Activated T-cell treated with anti-CD3 and anti-CD28 coated beads, Interleukin-2, amount 50 U/mL, for 4 hours (primary cell): Measurements from ENCODE around the gene RNF31. TPM values are rescaled to one million over a fixed set of nuclear protein-coding genes. Genes with fewer than 3 reads are reported as not detected.
"Not testable (repeated sequence)": the region's sequence is repeated elsewhere in the genome, so short reads cannot be mapped to it uniquely, and the experiment has no call there.

Experiments
- ATAC-seq, 2 donors: fragments of 200-7000 bp; cut with Tn5 transposase; one replicate each; pipeline ENCODE4 v1.10.0; 2021
- DNase-seq: peaks from one replicate; pipeline ENCODE4 v3.0.0-alpha.2; 2020
- H3K27me3 Mint-ChIP-seq: one replicate; pipeline ENCODE4 v1.8.0; 2021; ENCODE audit warnings: low read depth, mixed read lengths
- H3K36me3 Mint-ChIP-seq: one replicate; pipeline ENCODE4 v1.8.0; 2022; ENCODE audit warnings: mixed read lengths; ENCODE audit not compliant: insufficient read depth
- H3K4me1 Mint-ChIP-seq: one replicate; pipeline ENCODE4 v1.8.0; 2021; ENCODE audit warnings: low read depth, mixed read lengths
- H3K4me3 Mint-ChIP-seq: one replicate; pipeline ENCODE4 v1.8.0; 2021; ENCODE audit warnings: mild to moderate bottlenecking, moderate library complexity, mixed read lengths
- H3K9me3 Mint-ChIP-seq: one replicate; pipeline ENCODE4 v1.8.0; 2021; ENCODE audit warnings: mixed read lengths
- total RNA-seq, 3 donors: library from RNA; stranded (reverse); gene quantifications; one replicate each; pipeline ENCODE4 v1.2.1, GENCODE V29; 2021

The RNF31 gene
- 100 to 1,000 TPM in 2 of 3 donors, 10 to 100 TPM in 1; 99.4 to 108 (median 106) TPM for total RNA-seq

DNA sequence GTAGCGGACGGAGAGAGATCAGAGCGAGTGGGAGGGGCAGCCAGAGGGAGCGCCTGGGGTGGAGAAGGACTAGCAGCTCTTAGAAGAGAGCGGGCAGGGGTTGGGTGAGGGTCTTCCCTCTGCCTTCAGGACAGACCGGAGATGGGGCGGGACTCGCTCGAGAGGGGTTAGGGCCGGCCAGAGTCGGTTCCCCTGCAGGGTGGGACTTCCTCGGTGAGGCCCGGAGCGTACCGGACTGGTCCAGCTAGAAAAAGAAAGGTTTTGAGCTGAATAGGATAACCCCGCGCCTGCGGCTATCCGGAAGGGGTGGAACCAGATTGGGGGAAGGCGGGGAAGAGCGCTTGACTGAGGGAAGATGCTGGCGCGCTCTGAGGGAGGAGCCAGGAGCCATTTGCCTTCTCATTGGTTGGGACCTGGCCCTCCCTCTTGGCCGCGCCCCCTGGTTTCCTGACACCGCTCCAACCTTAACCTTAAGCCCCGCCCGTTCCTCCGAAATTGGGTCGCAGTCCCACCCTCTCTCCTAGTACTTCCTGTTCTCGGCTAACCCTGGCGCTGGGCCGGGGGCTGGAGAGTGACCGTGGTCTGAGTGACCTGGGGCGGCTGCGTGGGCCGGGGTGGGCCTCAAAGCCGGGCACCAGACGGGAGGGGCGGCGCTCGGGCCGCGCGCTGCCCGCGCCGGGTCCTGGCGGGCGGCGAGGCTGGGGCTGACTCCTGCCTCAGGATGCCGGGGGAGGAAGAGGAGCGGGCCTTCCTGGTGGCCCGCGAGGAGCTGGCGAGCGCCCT lies at the start of gene RNF31:
TSS of gene RNF31 (plus strand) at position 521 of the 783 bp plus-strand sequence. CDS start at position 722, 201 bp downstream.
- Mint-ChIP-seq H3K27me3 (no peaks in the 10 kb centered on the region), H3K4me3 (peak within 1 kb of the TSS; percentile 98), H3K4me1 (peaks cover 56% of the 10 kb centered on the region), H3K36me3 (peaks cover 45% of the 10 kb centered on the region), H3K9me3 (no peaks in the 10 kb centered on the region)
- DNase-seq = peak; percentile 96
- ATAC-seq = peak; percentile 89 to 90

DNA sequence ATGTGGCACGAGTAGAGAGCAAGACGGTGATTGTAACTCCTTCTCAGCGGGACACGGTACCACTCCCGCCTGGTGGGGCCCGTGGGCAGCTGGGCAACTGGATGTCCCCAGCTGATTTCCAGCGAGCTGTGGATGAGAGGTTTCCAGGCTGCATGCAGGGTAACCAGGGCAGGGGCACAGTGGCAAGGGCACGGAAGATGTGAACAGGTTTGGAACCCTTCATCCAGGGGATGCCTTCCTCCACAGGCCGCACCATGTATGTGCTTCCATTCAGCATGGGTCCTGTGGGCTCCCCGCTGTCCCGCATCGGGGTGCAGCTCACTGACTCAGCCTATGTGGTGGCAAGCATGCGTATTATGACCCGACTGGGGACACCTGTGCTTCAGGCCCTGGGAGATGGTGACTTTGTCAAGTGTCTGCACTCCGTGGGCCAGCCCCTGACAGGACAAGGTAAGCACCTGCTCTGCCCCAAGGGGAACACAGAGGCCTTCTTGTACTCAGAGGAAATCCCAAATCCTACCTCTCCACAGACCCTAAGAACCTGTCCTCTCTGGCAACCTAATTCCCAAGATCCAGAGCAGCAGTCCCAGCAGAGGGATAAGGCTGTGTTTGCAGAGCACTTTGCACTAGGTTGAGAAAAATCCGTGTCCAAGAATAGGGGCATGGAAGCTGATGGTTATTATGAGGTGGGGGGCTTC lies 48.9 kb upstream of the RNF31 start:
- Mint-ChIP-seq H3K9me3 (no peaks in the 10 kb centered on the region), H3K4me1 (peaks cover 19% of the 10 kb centered on the region), H3K27me3 (no peaks in the 10 kb centered on the region), H3K36me3 (peaks cover 32% of the 10 kb centered on the region), H3K4me3 (no peak overlapping the region)
- DNase-seq (no peak), ATAC-seq (no peak)

DNA sequence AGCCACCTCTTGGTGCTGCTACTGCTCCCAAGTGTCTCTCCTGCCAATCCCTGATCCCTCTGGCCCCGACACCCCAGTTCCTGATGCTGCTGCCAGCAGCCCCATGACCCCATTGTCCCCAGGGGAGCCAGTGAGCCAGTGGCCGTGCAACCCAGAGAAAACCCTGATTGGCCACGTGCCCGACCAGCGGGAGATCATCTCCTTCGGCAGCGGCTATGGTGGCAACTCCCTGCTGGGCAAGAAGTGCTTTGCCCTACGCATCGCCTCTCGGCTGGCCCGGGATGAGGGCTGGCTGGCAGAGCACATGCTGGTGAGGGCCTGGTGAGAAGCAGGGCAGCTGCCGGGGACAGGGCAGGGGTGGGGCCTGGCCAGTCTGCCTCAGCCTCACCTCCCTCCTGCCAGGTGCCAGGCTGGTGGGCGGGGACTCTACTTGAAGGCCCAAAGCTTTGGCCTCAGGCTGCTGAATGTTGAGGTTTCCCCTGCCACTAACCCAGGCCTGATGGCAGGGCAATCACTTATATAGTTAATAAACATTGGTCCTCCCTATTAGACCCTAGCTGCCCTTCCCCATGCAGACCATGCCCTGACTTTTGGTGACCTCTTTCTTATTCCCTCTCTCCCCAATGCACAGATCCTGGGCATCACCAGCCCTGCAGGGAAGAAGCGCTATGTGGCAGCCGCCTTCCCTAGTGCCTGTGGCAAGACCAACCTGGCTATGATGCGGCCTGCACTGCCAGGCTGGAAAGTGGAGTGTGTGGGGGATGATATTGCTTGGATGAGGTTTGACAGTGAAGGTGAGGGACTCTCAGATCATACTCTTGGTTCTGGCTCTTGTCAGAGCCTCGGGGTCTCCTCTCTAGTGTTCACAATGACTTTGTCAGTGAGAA lies 48.1 kb upstream of the RNF31 start:
- Mint-ChIP-seq H3K27me3 (no peaks in the 10 kb centered on the region), H3K4me3 (no peak overlapping the region)
- no peak for ATAC-seq

DNA sequence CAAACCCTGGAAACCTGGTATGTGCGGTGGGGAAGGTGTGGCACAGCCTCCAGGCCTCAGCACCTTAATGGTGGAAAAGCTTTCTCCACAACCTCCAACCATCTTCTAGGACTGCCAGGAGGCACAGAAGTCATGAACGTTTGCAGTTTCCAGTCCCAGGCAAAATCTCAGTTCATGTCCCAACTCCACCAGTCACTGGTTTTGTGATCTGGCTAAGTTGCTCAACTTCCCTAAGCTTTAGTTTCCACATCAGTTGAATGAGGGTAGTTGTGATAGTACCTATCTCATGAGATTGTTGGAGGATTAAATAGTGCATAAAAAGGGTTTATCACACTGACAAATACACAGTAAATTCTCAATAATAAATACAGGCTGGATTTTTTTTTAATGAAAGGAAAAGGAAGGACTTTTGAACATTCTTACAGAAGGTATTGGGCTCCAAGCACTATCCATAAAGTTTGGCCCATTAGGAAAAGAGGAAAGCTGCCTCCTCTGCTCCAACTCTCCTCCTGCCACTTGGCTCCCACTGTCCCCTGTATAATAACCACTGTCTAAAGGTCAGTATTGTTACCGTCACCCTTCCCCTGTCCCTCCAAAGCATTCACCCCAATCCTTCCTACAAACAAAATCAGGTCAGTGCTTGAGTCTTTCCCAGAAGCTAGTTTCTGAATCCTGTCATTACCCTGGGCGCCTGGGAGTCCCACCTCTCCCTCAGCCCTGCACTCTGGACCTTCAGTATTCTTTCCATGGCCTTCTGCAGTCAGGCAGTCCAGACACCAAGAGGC lies 46.9 kb upstream of the RNF31 start:
- DNase-seq (no peak), ATAC-seq (no peak)
- Mint-ChIP-seq H3K36me3 (peaks cover 44% of the 10 kb centered on the region), H3K4me1 (peaks cover 12% of the 10 kb centered on the region), H3K27me3 (no peaks in the 10 kb centered on the region), H3K9me3 (no peaks in the 10 kb centered on the region), H3K4me3 (no peak overlapping the region)

More for the DNA sequence above, 48.1 kb upstream of the RNF31 start:
- DNase-seq = no peak
- Mint-ChIP-seq H3K36me3 (peaks cover 39% of the 10 kb centered on the region), H3K4me1 (peaks cover 15% of the 10 kb centered on the region), H3K9me3 (no peaks in the 10 kb centered on the region)

DNA sequence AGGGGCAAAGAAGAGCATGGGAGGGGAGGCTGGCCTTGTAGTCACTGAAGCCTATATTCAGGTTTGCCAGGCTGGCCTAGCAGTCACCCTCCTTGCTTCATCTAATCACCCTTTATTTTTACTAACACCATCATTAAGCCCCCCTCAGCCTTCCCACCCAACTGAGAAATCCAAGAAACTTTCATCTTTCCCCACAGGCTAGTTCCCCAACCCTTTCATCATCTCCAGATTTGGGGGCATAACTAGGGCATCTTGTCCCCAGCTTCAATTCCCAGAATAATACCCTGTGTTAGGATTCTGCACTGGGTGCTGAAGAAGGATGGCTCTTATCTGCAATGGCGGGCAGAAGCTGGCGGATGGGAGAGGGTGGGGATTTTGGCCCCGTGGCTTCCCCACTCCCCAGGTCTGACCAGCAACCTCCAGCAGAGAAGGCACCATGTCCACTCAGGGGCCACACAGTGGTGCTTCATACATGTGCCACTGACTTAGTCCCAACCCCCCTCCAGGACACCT lies 46.3 kb upstream of the RNF31 start:
- DNase-seq (no peak), ATAC-seq (no peak)
- Mint-ChIP-seq H3K4me3 (no peak overlapping the region), H3K9me3 (no peaks in the 10 kb centered on the region), H3K27me3 (no peaks in the 10 kb centered on the region), H3K4me1 (peaks cover 7% of the 10 kb centered on the region), H3K36me3 (peaks cover 41% of the 10 kb centered on the region)

DNA sequence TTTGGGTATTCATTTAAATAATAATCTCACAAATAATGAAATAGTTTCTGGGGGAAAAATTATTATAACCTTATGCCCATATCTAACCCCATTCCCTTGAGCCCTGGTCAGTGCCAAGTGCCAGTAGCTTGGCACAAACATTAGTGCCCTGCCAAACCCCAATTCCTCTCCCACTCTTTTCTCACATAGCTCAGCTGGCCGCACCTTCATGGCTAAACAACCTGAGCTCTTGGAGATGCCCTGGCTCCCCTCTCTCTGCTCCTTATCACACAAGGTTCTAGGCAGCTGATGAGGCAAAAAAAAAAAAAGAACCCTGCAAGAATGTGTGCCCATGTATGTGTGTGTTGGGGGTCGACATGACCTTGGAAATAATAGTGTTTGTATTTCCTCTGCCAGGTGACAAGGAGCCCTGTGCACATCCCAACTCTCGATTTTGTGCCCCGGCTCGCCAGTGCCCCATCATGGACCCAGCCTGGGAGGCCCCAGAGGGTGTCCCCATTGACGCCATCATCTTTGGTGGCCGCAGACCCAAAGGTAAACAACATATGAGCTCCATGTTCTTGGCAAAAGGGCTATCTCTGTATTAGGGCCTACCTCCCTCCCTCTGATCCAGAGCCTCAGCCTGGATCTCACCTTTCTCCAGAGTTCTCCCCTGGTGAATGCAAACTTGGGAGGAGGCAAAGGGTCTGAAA lies 44.8 kb upstream of the RNF31 start:
- no peak overlapping the region for H3K4me3 Mint-ChIP-seq
- H3K4me1 Mint-ChIP-seq = peaks cover under 1% of the 10 kb centered on the region
- H3K36me3 Mint-ChIP-seq = peaks cover 34% of the 10 kb centered on the region
- ATAC-seq = no peak
- no peaks in the 10 kb centered on the region for H3K9me3 Mint-ChIP-seq
- H3K27me3 Mint-ChIP-seq = no peaks in the 10 kb centered on the region
- DNase-seq = no peak

DNA sequence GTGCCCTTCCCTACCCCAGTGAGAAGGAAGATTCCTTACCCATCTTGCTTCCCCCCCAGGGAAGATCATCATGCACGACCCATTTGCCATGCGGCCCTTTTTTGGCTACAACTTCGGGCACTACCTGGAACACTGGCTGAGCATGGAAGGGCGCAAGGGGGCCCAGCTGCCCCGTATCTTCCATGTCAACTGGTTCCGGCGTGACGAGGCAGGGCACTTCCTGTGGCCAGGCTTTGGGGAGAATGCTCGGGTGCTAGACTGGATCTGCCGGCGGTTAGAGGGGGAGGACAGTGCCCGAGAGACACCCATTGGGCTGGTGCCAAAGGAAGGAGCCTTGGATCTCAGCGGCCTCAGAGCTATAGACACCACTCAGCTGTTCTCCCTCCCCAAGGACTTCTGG lies 43.8 kb upstream of the RNF31 start:
- ATAC-seq = no peak
- no peaks in the 10 kb centered on the region for H3K27me3 Mint-ChIP-seq
- no peaks in the 10 kb centered on the region for H3K9me3 Mint-ChIP-seq
- DNase-seq = no peak
- no peak overlapping the region for H3K4me3 Mint-ChIP-seq
- peaks cover 4% of the 10 kb centered on the region for H3K4me1 Mint-ChIP-seq
- H3K36me3 Mint-ChIP-seq = peaks cover 34% of the 10 kb centered on the region

DNA sequence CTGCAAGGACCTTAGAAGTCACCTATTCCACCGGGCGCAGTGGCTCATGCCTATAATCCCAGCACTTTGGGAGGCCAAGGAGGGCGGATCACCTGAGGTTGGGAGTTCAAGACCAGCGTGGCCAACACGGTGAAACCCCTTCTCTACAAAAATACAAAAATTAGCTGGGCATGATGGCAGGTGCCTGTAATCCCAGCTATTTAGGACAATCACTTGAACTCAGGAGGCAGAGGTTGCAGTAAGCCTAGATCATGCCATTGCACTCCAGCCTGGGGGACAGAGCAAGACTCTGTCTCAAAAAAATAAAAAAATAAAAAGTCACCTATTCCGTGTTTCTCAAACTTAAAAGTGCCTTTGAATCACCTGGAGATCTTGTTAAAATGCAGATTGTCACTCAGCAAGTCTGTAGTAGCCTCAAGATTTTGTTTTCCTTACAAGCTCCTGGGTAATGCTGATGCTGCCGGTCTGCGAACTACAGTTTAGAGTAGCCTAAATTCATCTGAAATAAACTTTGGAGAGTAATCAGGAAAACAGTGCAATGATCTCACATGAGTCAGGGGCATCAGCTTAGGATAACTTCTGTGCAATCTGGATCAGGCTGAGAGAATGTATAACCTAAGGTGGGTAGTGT lies 41.6 kb upstream of the RNF31 start:
- not testable (repeated sequence) for H3K9me3 Mint-ChIP-seq, ATAC-seq, H3K4me3 Mint-ChIP-seq, DNase-seq, H3K27me3 Mint-ChIP-seq
- peaks cover 28% of the 10 kb centered on the region for H3K36me3 Mint-ChIP-seq
- peaks cover 17% of the 10 kb centered on the region for H3K4me1 Mint-ChIP-seq

DNA sequence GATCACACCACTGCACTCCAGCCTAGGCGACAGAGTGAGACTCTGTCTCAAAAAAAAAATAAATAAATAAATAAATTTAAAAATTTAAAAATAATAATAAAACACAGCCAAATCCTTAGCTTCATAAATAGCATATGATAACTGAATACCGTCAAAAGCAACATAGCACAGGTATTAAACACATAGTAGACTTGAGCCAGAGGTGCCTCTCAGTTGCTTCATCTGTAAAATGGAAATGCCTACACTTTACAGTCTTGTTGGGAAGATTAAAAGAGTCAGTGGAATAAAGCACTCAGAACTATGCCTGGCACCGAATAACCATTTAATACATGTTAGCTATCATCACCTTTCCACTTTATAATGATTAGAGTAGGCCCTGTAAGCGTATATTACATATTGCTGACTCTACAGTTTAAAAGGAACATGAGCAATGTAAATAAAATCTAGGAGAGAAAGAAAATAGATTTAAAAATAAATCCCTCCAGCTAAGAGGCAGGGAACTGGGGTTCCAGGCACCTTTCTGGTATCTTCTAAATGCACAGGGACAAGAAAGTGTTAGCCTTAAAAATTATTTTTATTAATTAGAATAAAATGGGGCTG lies 40.5 kb upstream of the RNF31 start:
- Mint-ChIP-seq H3K36me3 (peaks cover 25% of the 10 kb centered on the region), H3K9me3 (no peaks in the 10 kb centered on the region), H3K27me3 (no peaks in the 10 kb centered on the region), H3K4me3 (no peak overlapping the region), H3K4me1 (peaks cover 17% of the 10 kb centered on the region)
- DNase-seq (no peak), ATAC-seq (no peak)

DNA sequence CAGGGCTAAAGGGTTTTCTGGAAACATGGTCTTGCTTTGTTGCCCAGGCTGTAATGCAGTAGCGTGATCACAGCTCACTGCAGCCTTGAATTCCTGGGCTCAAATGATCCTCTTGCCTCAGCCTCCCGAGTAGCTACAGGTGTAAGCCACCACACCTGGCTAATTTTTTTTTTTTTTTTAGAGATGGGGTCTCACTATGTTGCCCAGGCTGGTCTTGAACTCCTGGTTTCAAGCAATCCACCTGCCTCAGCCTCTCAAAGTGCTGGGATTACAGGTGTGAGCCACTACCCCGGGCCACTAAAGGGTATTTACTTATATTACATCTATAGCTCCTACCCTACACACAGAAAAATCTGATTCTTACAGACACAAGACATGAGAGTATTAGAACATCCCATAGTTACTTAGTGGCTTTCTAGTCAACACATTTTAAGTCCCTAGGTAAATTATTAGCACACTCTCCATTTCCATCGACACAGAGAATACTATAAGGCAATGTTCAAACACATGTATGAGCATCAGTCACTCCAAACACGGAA lies 38.9 kb upstream of the RNF31 start:
- ATAC-seq = no peak
- peaks cover 17% of the 10 kb centered on the region for H3K4me1 Mint-ChIP-seq
- peaks cover 12% of the 10 kb centered on the region for H3K36me3 Mint-ChIP-seq
- no peak for DNase-seq
- no peaks in the 10 kb centered on the region for H3K27me3 Mint-ChIP-seq
- peak overlapping the region; percentile 52 for H3K4me3 Mint-ChIP-seq
- H3K9me3 Mint-ChIP-seq = no peaks in the 10 kb centered on the region

DNA sequence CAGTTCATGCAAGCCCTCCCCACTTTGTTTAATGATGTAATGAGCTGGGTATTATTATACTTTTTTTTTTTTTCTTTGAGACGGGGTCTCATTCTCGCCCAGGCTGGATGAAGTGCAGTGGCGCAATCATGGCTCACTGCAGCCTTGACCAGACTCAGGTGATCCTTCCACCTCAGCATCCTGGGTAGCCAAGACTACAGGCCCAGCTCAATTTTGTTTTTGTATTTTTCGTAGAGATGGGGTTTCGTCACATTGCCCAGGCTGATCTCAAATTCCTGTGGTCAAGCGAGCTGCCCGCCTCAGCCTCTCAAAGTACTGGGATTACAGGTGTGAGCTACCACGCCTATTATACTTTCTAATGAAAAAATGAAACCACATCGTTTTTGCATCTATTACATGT lies 37.2 kb upstream of the RNF31 start:
- Mint-ChIP-seq H3K4me1 (peaks cover 18% of the 10 kb centered on the region), H3K36me3 (no peaks in the 10 kb centered on the region), H3K9me3 (no peaks in the 10 kb centered on the region), H3K27me3 (no peaks in the 10 kb centered on the region), H3K4me3 (no peak overlapping the region)
- DNase-seq = no peak
- ATAC-seq = no peak

DNA sequence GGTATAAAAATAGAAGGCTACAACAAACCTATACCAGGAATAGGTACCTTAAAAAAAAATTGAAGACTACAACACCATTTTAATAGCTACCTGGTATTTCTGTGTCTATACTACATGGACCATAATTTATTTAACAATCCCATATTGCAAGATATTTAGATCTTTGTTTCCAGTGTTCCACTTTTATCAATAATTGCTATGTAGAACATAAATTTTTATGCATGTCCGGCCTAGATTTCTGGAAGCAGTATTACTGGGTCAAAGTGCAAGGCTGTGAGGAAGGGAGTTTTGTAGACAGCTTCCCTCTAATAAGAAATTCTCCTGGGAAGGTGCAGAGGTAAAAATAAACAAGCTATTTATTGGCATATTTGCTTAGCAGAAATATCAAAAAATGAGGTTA lies 36.8 kb upstream of the RNF31 start:
- no peaks in the 10 kb centered on the region for H3K36me3 Mint-ChIP-seq
- H3K4me3 Mint-ChIP-seq = no peak overlapping the region
- H3K4me1 Mint-ChIP-seq = peaks cover 23% of the 10 kb centered on the region
- ATAC-seq (no peak), DNase-seq (no peak)
- H3K9me3 Mint-ChIP-seq = no peaks in the 10 kb centered on the region
- no peaks in the 10 kb centered on the region for H3K27me3 Mint-ChIP-seq
